SK-N-SH (cell line): Measurements from ENCODE around the gene MT1F. TPM values are rescaled to one million over a fixed set of nuclear protein-coding genes. Genes with fewer than 3 reads are reported as not detected.
"Not testable (repeated sequence)": the region's sequence is repeated elsewhere in the genome, so short reads cannot be mapped to it uniquely, and the experiment has no call there.

Source experiments
- CTCF ChIA-PET: fragments of 300-600, 350-600 bp; formaldehyde crosslinking; extraction: SDS; loops from one replicate; lab custom pipeline; 2021; lab: Yijun Ruan, JAX
- POLR2A ChIA-PET: fragments of 350-600 bp; sonication (Branson Sonifier 250); formaldehyde crosslinking; extraction: SDS; loops from one replicate; lab custom pipeline; 2020; ENCODE audit warnings: antibody characterized with exemption, inconsistent platforms; lab: Yijun Ruan, JAX
- DNase-seq: peaks from one replicate; pipeline ENCODE4 v3.0.0; 2012
- H2AFZ ChIP-seq: fragments of 200-600 bp; sonication (generic); 2 replicates; pipeline ENCODE4 v1.8.1; 2016; ENCODE audit warnings: antibody characterized with exemption, mild to moderate bottlenecking, low read depth
- H3F3A ChIP-seq: fragments of 200-600 bp; sonication (generic); replicated peaks from 2 replicates; pipeline ENCODE3; 2016; ENCODE audit warnings: antibody characterized with exemption, mild to moderate bottlenecking; ENCODE audit not compliant: insufficient read depth
- H3K27ac ChIP-seq, 2 experiments: fragments of 200-500 bp in 1 of 2; fragments of 200-600 bp in 1 of 2; sonication (Bioruptor generic) in 1 of 2; sonication (generic), shearing (Covaris generic) in 1 of 2; 2 replicates each; pipeline versions ENCODE4 v1.5.1 to v1.6.1; 2014 to 2016; ENCODE audit warnings: low read depth in 2 of 2, inconsistent platforms in 1 of 2, low read length in 1 of 2, mild to moderate bottlenecking in 1 of 2, mixed read lengths in 1 of 2
- H3K27me3 ChIP-seq: fragments of 200-600 bp; sonication (generic), shearing (Covaris generic); 2 replicates; pipeline ENCODE4 v1.6.1; 2016; ENCODE audit warnings: mixed run types; ENCODE audit not compliant: insufficient read depth
- H3K36me3 ChIP-seq, 2 experiments: fragments of 200-500 bp in 1 of 2; fragments of 200-600 bp in 1 of 2; sonication (Bioruptor generic) in 1 of 2; sonication (generic) in 1 of 2; replicated peaks in 1 of 2; 2 replicates each; pipeline versions ENCODE3 to v1.5.1; 2014 to 2016; ENCODE audit warnings: low read length in 1 of 2, mild to moderate bottlenecking in 1 of 2; ENCODE audit not compliant: insufficient read depth in 2 of 2, control insufficient read depth in 1 of 2
- H3K4me1 ChIP-seq, 2 experiments: fragments of 200-500 bp in 1 of 2; fragments of 200-600 bp in 1 of 2; sonication (Bioruptor generic) in 1 of 2; sonication (generic), shearing (Covaris generic) in 1 of 2; 2 replicates each; pipeline versions ENCODE4 v1.5.1 to v1.6.1; 2014 to 2016; ENCODE audit warnings: low read depth in 1 of 2, low read length in 1 of 2, mixed run types in 1 of 2; ENCODE audit not compliant: insufficient read depth in 2 of 2, control insufficient read depth in 1 of 2
- H3K4me2 ChIP-seq: fragments of 200-600 bp; sonication (generic), shearing (Covaris generic); 2 replicates; pipeline ENCODE4 v1.6.1; 2017; ENCODE audit warnings: mixed run types
- H3K4me3 ChIP-seq, 2 experiments: fragments of 200-500 bp in 1 of 2; fragments of 200-600 bp in 1 of 2; sonication (Bioruptor generic) in 1 of 2; sonication (generic), shearing (Covaris generic) in 1 of 2; 2 replicates each; pipeline versions ENCODE4 v1.5.1 to v1.8.1; 2014 to 2016; ENCODE audit warnings: low read depth in 2 of 2, inconsistent platforms in 1 of 2, low read length in 1 of 2, mild to moderate bottlenecking in 1 of 2, mixed read lengths in 1 of 2, moderate library complexity in 1 of 2
- H3K79me2 ChIP-seq: fragments of 200-600 bp; sonication (generic); 2 replicates; pipeline ENCODE4 v1.8.1; 2017; ENCODE audit warnings: mild to moderate bottlenecking; ENCODE audit not compliant: insufficient read depth
- H3K9ac ChIP-seq: fragments of 200-600 bp; sonication (generic); 2 replicates; pipeline ENCODE4 v1.6.1; 2017; ENCODE audit warnings: mixed run types
- H3K9me2 ChIP-seq: fragments of 200-600 bp; sonication (generic); 2 replicates; pipeline ENCODE4 v1.6.1; 2017; ENCODE audit warnings: mixed run types
- H3K9me3 ChIP-seq: fragments of 200-600 bp; sonication (generic); 2 replicates; pipeline ENCODE4 v1.6.1; 2017; ENCODE audit warnings: mixed run types, mild to moderate bottlenecking, moderate library complexity
- H4K20me1 ChIP-seq: fragments of 200-600 bp; sonication (generic); 2 replicates; pipeline ENCODE4 v1.6.1; 2017; ENCODE audit warnings: mild to moderate bottlenecking, mixed run types; ENCODE audit not compliant: insufficient read depth
- CTCF ChIP-seq: fragments of 200-600 bp; sonication (generic); IDR thresholded peaks from 2 replicates; pipeline ENCODE4 v1.6.1; 2017; ENCODE audit warnings: antibody characterized with exemption, mild to moderate bottlenecking, moderate library complexity
- MXI1 ChIP-seq: IDR thresholded peaks from 2 replicates; pipeline ENCODE4 v1.6.1; 2012; ENCODE audit warnings: mild to moderate bottlenecking, low read depth, low read length, improper control_type of control experiment
- RCOR1 ChIP-seq: fragments of 150-350 bp; IDR thresholded peaks from 2 replicates; pipeline ENCODE4 v1.6.1; 2017; ENCODE audit warnings: antibody characterized with exemption, low read length
- RFX5 ChIP-seq: IDR thresholded peaks from 2 replicates; pipeline ENCODE4 v1.6.1; 2012; ENCODE audit warnings: mild to moderate bottlenecking, improper control_type of control experiment, low read length
- WGBS: methylation state at CpG from one replicate; pipeline ENCODE4 v1.1.6; 2017; ENCODE audit warnings: low lambda C conversion rate; 5-methylcytosine and 5-hydroxymethylcytosine counted together
- polyA plus RNA-seq, 3 experiments: library from polyadenylated mRNA; depleted of rRNA; stranded (reverse); fragments of >200 nt; gene quantifications; 2 replicates each; pipeline ENCODE4 v1.2.3, GENCODE V29; 2012

Gene MT1F
- polyA plus RNA-seq, 1 of the 3 experiments (the other 2 are of a cell fraction): 13.0 TPM

GRCh38 chr16:56670620-56670934 is 12.8 kb downstream of the MT1F start:
- Histone ChIP-seq H3K27me3 (peaks cover 42% of the 10 kb centered on the region), H3F3A (no peaks in the 10 kb centered on the region), H3K9ac (no peak overlapping the region), H3K79me2 (no peaks in the 10 kb centered on the region), H3K4me3 (no peak overlapping the region), H3K27ac (no peak overlapping the region)
- CTCF ChIA-PET: no interaction called here
- TF ChIP-seq RFX5: no peak
- TF ChIP-seq RCOR1: no peak
- no peak for TF ChIP-seq CTCF
- no peak for TF ChIP-seq MXI1
- TF ChIP-seq, all 33 proteins: peak for 0
- Histone ChIP-seq H3K9me2 (no peaks in the 10 kb centered on the region), H3K9me3 (no peaks in the 10 kb centered on the region), H4K20me1 (no peaks in the 10 kb centered on the region), H3K4me1 (no peaks in the 10 kb centered on the region; a peak in 1 of 4 replicates), H3K36me3 (no peaks in the 10 kb centered on the region), H2AFZ (no peak overlapping the region), H3K4me2 (no peak overlapping the region)
- no CpG with 5 or more reads among the region's 2 CpGs for WGBS
- POLR2A ChIA-PET: interaction anchor here (0.7 kb wide), 1 partner anchor 78 kb away, joined by 3 read pairs; no protein-coding TSS in a partner anchor
- DNase-seq: no peak

GRCh38 chr16:56671691-56672090 is 13.9 kb downstream of the MT1F start:
- H3K4me3 ChIP-seq, H4K20me1 ChIP-seq, H3K9ac ChIP-seq, H2AFZ ChIP-seq, H3K4me1 ChIP-seq, DNase-seq, H3K27ac ChIP-seq, H3K4me2 ChIP-seq, H3K36me3 ChIP-seq, H3K9me3 ChIP-seq, H3K79me2 ChIP-seq, POLR2A ChIA-PET, H3K9me2 ChIP-seq, H3F3A ChIP-seq: not testable (repeated sequence)
- H3K27me3 ChIP-seq: peaks cover 33% of the 10 kb centered on the region
- 69% methylated on average over 2 of the region's 2 CpGs for WGBS
- CTCF ChIA-PET: interaction anchor here (1.5 kb wide), 1 partner anchor 84 kb away, joined by 3 read pairs; no protein-coding TSS in a partner anchor

- H3K27ac ChIP-seq, H2AFZ ChIP-seq, H3K9me2 ChIP-seq, H3K9me3 ChIP-seq, DNase-seq, H3K4me3 ChIP-seq, H3K4me2 ChIP-seq, POLR2A ChIA-PET, H3K79me2 ChIP-seq, H3F3A ChIP-seq, H3K4me1 ChIP-seq, H3K36me3 ChIP-seq, H3K9ac ChIP-seq, H4K20me1 ChIP-seq: not testable (repeated sequence)
- 71% methylated on average over 3 of the region's 3 CpGs for WGBS
- peaks cover 33% of the 10 kb centered on the region for H3K27me3 ChIP-seq
- CTCF ChIA-PET: interaction anchor here (1.5 kb wide), 1 partner anchor 85 kb away, joined by 3 read pairs; no protein-coding TSS in a partner anchor
Observed at GRCh38 chr16:56672171-56672570, 14.4 kb downstream of the MT1F start.
